Fibroblast of villous mesenchyme (primary cell): Measurements from ENCODE around the gene GPANK1. TPM values are rescaled to one million over a fixed set of nuclear protein-coding genes. Genes with fewer than 3 reads are reported as not detected.
A peak's percentile ranks its signal among the peaks of the same experiment; 100 is the strongest.

Experiments used
- DNase-seq: peaks from one replicate; pipeline ENCODE4 v3.0.0-alpha.2; 2010; ENCODE audit warnings: low read depth
- H3K4me3 ChIP-seq: 2 replicates; pipeline ENCODE4 v1.5.1; 2011; ENCODE audit warnings: low read depth, mild to moderate bottlenecking, low read length
- CTCF ChIP-seq: IDR thresholded peaks from 2 replicates; pipeline ENCODE4 v1.5.1; 2012; ENCODE audit warnings: low read depth, mild to moderate bottlenecking, low read length; ENCODE audit not compliant: insufficient read depth
- total RNA-seq: library from RNA; depleted of rRNA; stranded (reverse); fragments of >200 nt; gene quantifications from 2 replicates; pipeline ENCODE4 v1.2.3, GENCODE V29; 2012

The GPANK1 gene
- total RNA-seq, 1 donor: 20.7 TPM

GRCh38 chr6:31686483-31686882 is 21.7 kb upstream of the GPANK1 start:
- H3K4me3 ChIP-seq: no peak overlapping the region
- no peak for TF ChIP-seq CTCF
- no peak for DNase-seq

GRCh38 chr6:31683591-31683990 is 18.8 kb upstream of the GPANK1 start:
- DNase-seq: no peak

GRCh38 chr6:31681135-31681671 is 16.4 kb upstream of the GPANK1 start:
- no peak for TF ChIP-seq CTCF
- DNase-seq: peak; percentile 45
- peak overlapping the region; percentile 62 for H3K4me3 ChIP-seq

More at GRCh38 chr6:31683591-31683990, 18.8 kb upstream of the GPANK1 start:
- H3K4me3 ChIP-seq: no peak overlapping the region
- no peak for TF ChIP-seq CTCF

GRCh38 chr6:31680226-31681134 is 15.7 kb upstream of the GPANK1 start, which contains the start of gene LY6G5C:
LY6G5C (minus strand) TSS chr6:31681067; CDS start chr6:31680373, 694 bp downstream.
- H3K4me3 ChIP-seq: peak within 1 kb of the TSS; percentile 62
- DNase-seq: peak; percentile 92
- peak; percentile 60 for TF ChIP-seq CTCF

GRCh38 chr6:31677955-31678354 is 13.2 kb upstream of the GPANK1 start:
- H3K4me3 ChIP-seq: no peak overlapping the region
- DNase-seq: no peak
- TF ChIP-seq CTCF: no peak

- H3K4me3 ChIP-seq: no peak overlapping the region
- TF ChIP-seq CTCF: no peak
- no peak for DNase-seq
These were observed 12.1 kb upstream of the GPANK1 start for GRCh38 chr6:31676904-31677303.
